DOHH2 (cell line): ENCODE data around the gene TRPC4.

ENCODE experiments used
- H3F3A ChIP-seq: fragments of 200-600 bp; sonication (generic), shearing (Covaris generic); 2 replicates; pipeline ENCODE4 v1.6.0; 2016; ENCODE audit warnings: antibody characterized with exemption, mild to moderate bottlenecking; ENCODE audit not compliant: control insufficient read depth, insufficient read depth
- H3K27ac ChIP-seq: fragments of 200-600 bp; sonication (generic); 2 replicates; pipeline ENCODE4 v1.5.1; 2014; ENCODE audit warnings: low read depth, mild to moderate bottlenecking, low read length, moderate library complexity
- H3K27me3 ChIP-seq: fragments of 200-600 bp; sonication (generic); 2 replicates; pipeline ENCODE4 v1.6.1; 2014; ENCODE audit warnings: mild to moderate bottlenecking, low read length, mixed read lengths; ENCODE audit not compliant: control insufficient read depth
- H3K36me3 ChIP-seq: fragments of 200-600 bp; sonication (generic); 2 replicates; pipeline ENCODE4 v1.6.1; 2014; ENCODE audit warnings: mild to moderate bottlenecking, low read length, moderate library complexity, mixed read lengths; ENCODE audit not compliant: control insufficient read depth
- H3K4me1 ChIP-seq: fragments of 200-600 bp; sonication (generic); 2 replicates; pipeline ENCODE4 v1.6.1; 2014; ENCODE audit warnings: mild to moderate bottlenecking, low read length, mixed read lengths; ENCODE audit not compliant: control insufficient read depth
- H3K4me2 ChIP-seq: fragments of 200-600 bp; sonication (generic); 2 replicates; pipeline ENCODE4 v1.6.0; 2014; ENCODE audit warnings: mild to moderate bottlenecking, low read length, moderate library complexity
- H3K4me3 ChIP-seq: fragments of 200-600 bp; sonication (generic); 2 replicates; pipeline ENCODE4 v1.5.1; 2014; ENCODE audit warnings: mild to moderate bottlenecking, low read length, mixed read lengths
- H3K79me2 ChIP-seq: fragments of 200-600 bp; sonication (generic); 2 replicates; pipeline ENCODE4 v1.6.1; 2014; ENCODE audit warnings: mild to moderate bottlenecking, low read length, mixed read lengths; ENCODE audit not compliant: control insufficient read depth
- H3K9me2 ChIP-seq: fragments of 200-600 bp; sonication (generic); replicated peaks from 2 replicates; pipeline ENCODE4 v1.6.1; 2014; ENCODE audit warnings: mild to moderate bottlenecking, low read length, mixed read lengths; ENCODE audit not compliant: control insufficient read depth
- H3K9me3 ChIP-seq: fragments of 200-600 bp; sonication (generic); 2 replicates; pipeline ENCODE4 v1.6.1; 2014; ENCODE audit warnings: antibody characterized with exemption, low read length, mixed read lengths; ENCODE audit not compliant: control insufficient read depth, insufficient read depth
- H4K20me1 ChIP-seq: fragments of 200-600 bp; sonication (generic); 2 replicates; pipeline ENCODE4 v1.6.0; 2014; ENCODE audit warnings: low read depth, mild to moderate bottlenecking, antibody characterized with exemption, low read length, moderate library complexity; ENCODE audit not compliant: control insufficient read depth, insufficient read depth
- EZH2phosphoT487 ChIP-seq: fragments of 200-600 bp; sonication (generic); IDR thresholded peaks from 2 replicates; pipeline ENCODE4 v1.6.1; 2017; ENCODE audit warnings: borderline replicate concordance, mild to moderate bottlenecking, antibody characterized with exemption, low read length, moderate library complexity, mixed read lengths
- TF ChIP-seq, protein P1 (sequence below): fragments of 200-600 bp; sonication (generic); IDR thresholded peaks from one replicate; pipeline ENCODE4 v1.5.1; 2014; ENCODE audit warnings: antibody characterized with exemption, mild to moderate bottlenecking, low read depth, low read length; ENCODE audit not compliant: poor library complexity, severe bottlenecking

The TRPC4 gene

DNA sequence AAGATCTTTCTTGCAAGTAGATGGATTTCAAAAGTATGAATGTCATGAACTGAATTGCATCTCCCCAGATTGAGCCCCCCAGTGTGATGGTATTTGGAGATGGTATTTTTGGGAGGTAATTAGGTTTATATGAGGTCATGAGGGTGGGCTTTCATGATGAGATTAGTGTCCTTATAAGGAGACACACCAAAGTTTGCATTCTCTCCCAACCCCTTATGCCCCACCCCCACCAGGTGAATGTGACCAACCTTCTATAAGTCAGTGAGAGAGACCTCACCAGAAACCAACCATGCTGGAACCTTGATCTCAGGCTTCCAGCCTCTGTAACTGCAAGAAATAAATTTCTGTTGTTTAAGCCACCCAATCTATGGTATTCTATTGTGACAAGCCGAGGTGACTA, 199.7 kb downstream of the TRPC4 start:
- H3K79me2 ChIP-seq: no peaks in the 10 kb centered on the region
- no peaks in the 10 kb centered on the region for H3F3A ChIP-seq
- no peaks in the 10 kb centered on the region for H3K9me2 ChIP-seq
- H3K36me3 ChIP-seq: no peaks in the 10 kb centered on the region
- no peak overlapping the region for H3K4me3 ChIP-seq
- peaks cover 9% of the 10 kb centered on the region for H3K4me1 ChIP-seq
- no peak overlapping the region for H3K27ac ChIP-seq
- H3K9me3 ChIP-seq: no peaks in the 10 kb centered on the region
- no peak for TF ChIP-seq EZH2phosphoT487
- TF ChIP-seq, protein P1, sequence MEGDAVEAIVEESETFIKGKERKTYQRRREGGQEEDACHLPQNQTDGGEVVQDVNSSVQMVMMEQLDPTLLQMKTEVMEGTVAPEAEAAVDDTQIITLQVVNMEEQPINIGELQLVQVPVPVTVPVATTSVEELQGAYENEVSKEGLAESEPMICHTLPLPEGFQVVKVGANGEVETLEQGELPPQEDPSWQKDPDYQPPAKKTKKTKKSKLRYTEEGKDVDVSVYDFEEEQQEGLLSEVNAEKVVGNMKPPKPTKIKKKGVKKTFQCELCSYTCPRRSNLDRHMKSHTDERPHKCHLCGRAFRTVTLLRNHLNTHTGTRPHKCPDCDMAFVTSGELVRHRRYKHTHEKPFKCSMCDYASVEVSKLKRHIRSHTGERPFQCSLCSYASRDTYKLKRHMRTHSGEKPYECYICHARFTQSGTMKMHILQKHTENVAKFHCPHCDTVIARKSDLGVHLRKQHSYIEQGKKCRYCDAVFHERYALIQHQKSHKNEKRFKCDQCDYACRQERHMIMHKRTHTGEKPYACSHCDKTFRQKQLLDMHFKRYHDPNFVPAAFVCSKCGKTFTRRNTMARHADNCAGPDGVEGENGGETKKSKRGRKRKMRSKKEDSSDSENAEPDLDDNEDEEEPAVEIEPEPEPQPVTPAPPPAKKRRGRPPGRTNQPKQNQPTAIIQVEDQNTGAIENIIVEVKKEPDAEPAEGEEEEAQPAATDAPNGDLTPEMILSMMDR: no peak
- no peak overlapping the region for H3K4me2 ChIP-seq
- H4K20me1 ChIP-seq: no peaks in the 10 kb centered on the region
- H3K27me3 ChIP-seq: no peaks in the 10 kb centered on the region

DNA sequence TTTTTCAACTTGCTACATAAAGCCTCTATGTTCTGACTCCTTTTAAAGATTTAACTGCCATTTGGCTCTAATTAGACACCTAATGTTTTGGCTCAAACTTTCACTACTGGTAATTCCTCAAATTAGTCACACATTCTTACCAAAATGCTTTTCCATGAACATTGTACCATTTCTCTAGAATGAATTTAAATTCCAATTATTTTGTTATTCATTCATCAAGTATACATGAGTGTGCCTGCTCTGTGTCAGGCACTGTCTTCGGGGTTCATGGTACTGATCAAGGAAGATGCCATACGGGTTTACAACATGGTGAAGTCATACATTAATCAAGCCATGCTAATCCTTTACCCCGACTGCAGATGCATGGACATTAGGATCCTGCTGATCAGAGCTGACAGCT, 201.9 kb downstream of the TRPC4 start:
- H3K4me1 ChIP-seq: peaks cover 9% of the 10 kb centered on the region
- H4K20me1 ChIP-seq: no peaks in the 10 kb centered on the region
- no peaks in the 10 kb centered on the region for H3K27me3 ChIP-seq
- no peaks in the 10 kb centered on the region for H3K9me2 ChIP-seq
- no peaks in the 10 kb centered on the region for H3K36me3 ChIP-seq
- no peak overlapping the region for H3K4me2 ChIP-seq
- no peak overlapping the region for H3K27ac ChIP-seq
- H3K9me3 ChIP-seq: no peaks in the 10 kb centered on the region
- TF ChIP-seq EZH2phosphoT487: no peak
- TF ChIP-seq, protein P1: no peak
- no peaks in the 10 kb centered on the region for H3F3A ChIP-seq
- H3K79me2 ChIP-seq: no peaks in the 10 kb centered on the region
- no peak overlapping the region for H3K4me3 ChIP-seq

DNA sequence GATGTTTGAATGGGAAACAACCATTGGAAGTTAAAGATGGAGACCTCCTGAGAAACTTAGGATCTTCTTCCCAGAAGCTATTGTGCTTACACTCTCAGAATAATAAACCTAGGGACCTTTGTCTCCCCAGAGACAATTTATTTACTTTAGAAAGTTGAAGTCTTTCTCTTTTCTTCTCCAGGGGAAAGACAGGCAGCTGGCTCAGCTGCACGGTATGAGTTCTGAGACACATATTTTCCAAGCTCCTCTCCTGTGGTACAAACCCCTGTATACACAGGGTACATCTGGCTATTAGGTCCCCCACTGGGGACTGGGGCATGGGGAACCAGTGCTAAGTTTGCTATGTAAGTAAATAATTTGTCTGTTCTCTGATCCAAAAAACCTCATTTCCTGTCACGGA, 203.5 kb downstream of the TRPC4 start:
- TF ChIP-seq, protein P1: no peak
- TF ChIP-seq EZH2phosphoT487: no peak
- H3K27me3 ChIP-seq: no peaks in the 10 kb centered on the region
- no peak overlapping the region for H3K4me2 ChIP-seq

DNA sequence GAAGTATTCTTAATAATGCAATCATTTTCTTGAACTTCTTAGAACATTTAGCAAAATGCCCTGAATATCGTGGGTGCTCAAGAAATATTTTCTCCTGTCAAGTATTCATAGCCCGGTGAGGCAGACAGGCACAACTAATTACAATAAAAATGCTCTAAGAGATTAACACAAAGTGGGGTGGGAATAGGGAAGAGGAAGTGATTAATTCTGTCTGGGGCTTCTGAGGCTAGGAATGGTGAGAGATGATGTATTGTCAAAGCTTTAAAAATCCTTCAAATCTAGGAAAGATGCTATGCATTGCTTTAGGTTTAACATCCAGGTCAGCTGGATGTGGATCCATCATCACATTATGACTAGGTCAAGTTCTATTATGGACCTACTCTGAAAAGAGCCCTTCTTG, 204.2 kb downstream of the TRPC4 start:
- Histone ChIP-seq H3K27me3 (no peaks in the 10 kb centered on the region), H3F3A (no peaks in the 10 kb centered on the region), H3K9me3 (no peaks in the 10 kb centered on the region), H4K20me1 (no peaks in the 10 kb centered on the region), H3K4me1 (peaks cover 9% of the 10 kb centered on the region), H3K79me2 (no peaks in the 10 kb centered on the region), H3K4me2 (no peak overlapping the region), H3K27ac (no peak overlapping the region), H3K4me3 (no peak overlapping the region), H3K36me3 (no peaks in the 10 kb centered on the region), H3K9me2 (no peaks in the 10 kb centered on the region)
- TF ChIP-seq, protein P1: no peak
- TF ChIP-seq EZH2phosphoT487: no peak

More for the DNA sequence above, 203.5 kb downstream of the TRPC4 start:
- Histone ChIP-seq H3F3A (no peaks in the 10 kb centered on the region), H3K9me3 (no peaks in the 10 kb centered on the region), H3K9me2 (no peaks in the 10 kb centered on the region), H3K36me3 (no peaks in the 10 kb centered on the region), H3K79me2 (no peaks in the 10 kb centered on the region), H3K4me3 (no peak overlapping the region), H3K4me1 (peaks cover 9% of the 10 kb centered on the region), H3K27ac (no peak overlapping the region), H4K20me1 (no peaks in the 10 kb centered on the region)
